Stomach (tissue), 9 donors: ENCODE measurements around the gene CCNH. TPM values are rescaled to one million over a fixed set of nuclear protein-coding genes. Genes with fewer than 3 reads are reported as not detected.

Source experiments
- DNase-seq, 2 donors: peaks; one replicate each; pipeline versions ENCODE4 v3.0.0 to v3.0.0-alpha.2; 2013 to 2019
- H3K27ac ChIP-seq, 5 donors: fragments of 200-600 bp in 4 of 5; sonication (generic) in 4 of 5; one replicate each; pipeline ENCODE4 v1.5.1; 2013 to 2019; ENCODE audit warnings: mild to moderate bottlenecking in 1 of 5, moderate library complexity in 1 of 5
- H3K27me3 ChIP-seq, 3 donors: fragments of 200-600 bp; sonication (generic); one replicate each; pipeline ENCODE4 v1.5.1; 2017 to 2019; ENCODE audit warnings: mixed run types in 1 of 3
- H3K36me3 ChIP-seq, 4 donors: fragments of 200-600 bp; sonication (generic); 1 replicate in 3 of 4; 2 replicates in 1 of 4; pipeline ENCODE4 v1.5.1; 2016 to 2019
- H3K4me1 ChIP-seq, 4 donors: fragments of 200-600 bp; sonication (generic); one replicate each; pipeline ENCODE4 v1.5.1; 2016 to 2019
- H3K4me3 ChIP-seq, 4 donors: fragments of 200-600 bp; sonication (generic) in 3 of 4; one replicate each; pipeline ENCODE4 v1.5.1; 2016 to 2019; ENCODE audit warnings: mild to moderate bottlenecking in 1 of 4
- H3K9me3 ChIP-seq, 4 donors: fragments of 200-600 bp; sonication (generic); one replicate each; pipeline ENCODE4 v1.5.1; 2016 to 2019
- CTCF ChIP-seq, 7 experiments: fragments of 450-650 bp in 4 of 7; fragments of 200-600 bp in 3 of 7; sonication (generic) in 3 of 7; IDR thresholded peaks; one replicate each; pipeline ENCODE4 v1.5.1; 2016 to 2019; ENCODE audit warnings: antibody characterized with exemption in 7 of 7, control low read depth in 2 of 7, mild to moderate bottlenecking in 1 of 7
- EP300 ChIP-seq: sonication (generic); formaldehyde crosslinking; IDR thresholded peaks from one replicate; pipeline ENCODE4 v1.6.1; 2017; ENCODE audit warnings: antibody characterized with exemption
- POLR2A ChIP-seq, 4 donors: fragments of 450-650 bp; IDR thresholded peaks; one replicate each; pipeline ENCODE4 v1.6.1; 2016; ENCODE audit warnings: antibody characterized with exemption in 4 of 4, control low read depth in 2 of 4, mild to moderate bottlenecking in 1 of 4, moderate library complexity in 1 of 4
- POLR2AphosphoS5 ChIP-seq, 3 donors: sonication (generic); formaldehyde crosslinking; IDR thresholded peaks; one replicate each; pipeline ENCODE4 v1.6.1; 2016; ENCODE audit warnings: antibody characterized with exemption in 3 of 3
- WGBS, 5 donors: extraction: QIAGEN DNeasy Blood & Tissue Kit in 3 of 5; methylation state at CpG; one replicate each; pipeline versions ENCODE4 v1.1.5 to v1.1.7; 2013 to 2018; 5-methylcytosine and 5-hydroxymethylcytosine counted together
- intact Hi-C: fragments of 100-400 bp; cut with DNase I; formaldehyde crosslinking; loops from one replicate; pipeline ENCODE4 v1.15.1; 2023; ENCODE audit warnings: low total_unique reads
- polyA plus RNA-seq, 3 donors: library from polyadenylated mRNA; stranded (reverse); fragments of 200-250 nt; gene quantifications; one replicate each; pipeline ENCODE4 v1.2.3, GENCODE V29; 2013
- total RNA-seq, 5 donors: library from RNA; depleted of rRNA; stranded (reverse); fragments of >200 nt; gene quantifications; one replicate each; pipeline versions ENCODE4 v1.1.0 to v1.2.3, GENCODE V29; 2014 to 2016
- donor health status: healthy with polysubstance abuse.
- donor health status: Bipolar disorder and iron deficiency.
- donor health status: healthy.

Gene CCNH
- total and polyA plus RNA-seq, 8 donors: 30.4 to 219 (median 103) TPM

GRCh38 chr5:87392170-87392569 is 20.6 kb downstream of the CCNH start:
- WGBS, 5 donors: 73 to 81% (median 77%) methylated on average over 1 of the region's 1 CpG
- no peaks in the 10 kb centered on the region for H3K27me3 ChIP-seq
- DNase-seq: no peak
- peak overlapping the region in 2 of 5 donors; percentile 18 to 36 for H3K27ac ChIP-seq
- intact Hi-C loops: no loop called here
- H3K9me3 ChIP-seq: no peaks in the 10 kb centered on the region
- peaks cover 0 to 54% (median 15%) of the 10 kb centered on the region in 4 donors for H3K4me1 ChIP-seq
- peaks cover 24 to 100% (median 99%) of the 10 kb centered on the region in 4 donors for H3K36me3 ChIP-seq
- no peak for TF ChIP-seq EP300
- TF ChIP-seq POLR2A (IDR thresholded peaks at IDR 0.05): no peak
- TF ChIP-seq POLR2AphosphoS5 (IDR thresholded peaks at IDR 0.05): no peak
- TF ChIP-seq CTCF (IDR thresholded peaks at IDR 0.05): no peak
- H3K4me3 ChIP-seq: no peak overlapping the region

GRCh38 chr5:87390576-87391199 is 22.0 kb downstream of the CCNH start:
- WGBS, 5 donors: 57 to 76% (median 64%) methylated on average over 5 of the region's 5 CpGs
- H3K9me3 ChIP-seq: no peaks in the 10 kb centered on the region
- no peaks in the 10 kb centered on the region for H3K27me3 ChIP-seq
- peaks cover 23 to 100% (median 97%) of the 10 kb centered on the region in 4 donors for H3K36me3 ChIP-seq
- DNase-seq: no peak
- TF ChIP-seq CTCF (IDR thresholded peaks at IDR 0.05) (no peak), POLR2A (IDR thresholded peaks at IDR 0.05) (no peak), POLR2AphosphoS5 (IDR thresholded peaks at IDR 0.05) (no peak), EP300 (no peak)
- H3K4me3 ChIP-seq: no peak overlapping the region
- no peak overlapping the region for H3K27ac ChIP-seq
- intact Hi-C loops: no loop called here
- H3K4me1 ChIP-seq: peaks cover 0 to 54% (median 15%) of the 10 kb centered on the region in 4 donors

- 93 to 98% (median 94%) methylated on average over 3 of the region's 3 CpGs for WGBS, 5 donors
- peaks cover 0 to 53% (median 15%) of the 10 kb centered on the region in 4 donors for H3K4me1 ChIP-seq
Measured at GRCh38 chr5:87390075-87390474, 22.7 kb downstream of the CCNH start.

More at GRCh38 chr5:87390075-87390474, 22.7 kb downstream of the CCNH start:
- H3K27ac ChIP-seq: no peak overlapping the region
- TF ChIP-seq CTCF (IDR thresholded peaks at IDR 0.05): no peak
- TF ChIP-seq EP300: no peak
- TF ChIP-seq POLR2A (IDR thresholded peaks at IDR 0.05): no peak
- no peak for TF ChIP-seq POLR2AphosphoS5 (IDR thresholded peaks at IDR 0.05)
- peaks cover 17 to 100% (median 94%) of the 10 kb centered on the region in 4 donors for H3K36me3 ChIP-seq
- H3K9me3 ChIP-seq: no peaks in the 10 kb centered on the region
- intact Hi-C loops: no loop called here
- H3K27me3 ChIP-seq: no peaks in the 10 kb centered on the region
- no peak for DNase-seq
- H3K4me3 ChIP-seq: no peak overlapping the region
